Measurements from ENCODE around the gene ZNF410.

The ZNF410 gene

DNA sequence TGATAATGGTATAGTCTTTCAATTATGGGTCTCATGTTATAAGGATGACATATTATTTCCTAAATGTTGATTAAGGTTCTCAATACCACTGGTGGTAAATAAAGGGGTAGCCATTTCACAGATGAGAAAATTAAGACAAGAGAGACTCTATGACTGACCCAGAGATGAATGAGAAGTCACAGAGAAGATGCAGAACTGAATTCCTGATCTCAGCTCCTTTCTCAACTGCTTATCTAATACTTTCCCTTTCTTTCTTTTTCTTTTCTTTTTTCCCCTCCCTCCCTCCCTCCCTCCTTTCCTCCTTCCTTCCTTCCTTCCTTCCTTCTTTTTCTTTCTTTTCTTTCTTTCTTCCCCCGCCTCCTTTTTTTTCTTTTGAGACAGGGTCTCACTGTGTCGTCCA is 43.4 kb upstream of the ZNF410 start:
- no peak overlapping the region for H3K4me2 ChIP-seq (ENCODE audit: low read length)
- H3K4me3 ChIP-seq (ENCODE audit: low read length) = no peak overlapping the region

GRCh38 chr14:73846947-73847346 is 39.7 kb upstream of the ZNF410 start:
- H3K27me3 ChIP-seq (ENCODE audit: low read depth, low read length) = peaks cover 10% of the 10 kb centered on the region; the same call in 1 of the 2 replicates
- no peaks in the 10 kb centered on the region for H3K9me3 ChIP-seq (ENCODE audit: insufficient read depth, low read length)
- no peak overlapping the region for H3K4me3 ChIP-seq (ENCODE audit: low read length)
- H3K27ac ChIP-seq (ENCODE audit: low read length) = no peak overlapping the region
- H2AFZ ChIP-seq (ENCODE audit: low read depth, low read length) = no peak overlapping the region
- no peak overlapping the region for H3K9ac ChIP-seq (ENCODE audit: low read length)
- H4K20me1 ChIP-seq (ENCODE audit: insufficient read depth, low read length) = no peaks in the 10 kb centered on the region
- peaks cover 5% of the 10 kb centered on the region for H3K4me1 ChIP-seq (ENCODE audit: low read length)
- H3K4me2 ChIP-seq (ENCODE audit: low read length) = no peak overlapping the region
- H3K79me2 ChIP-seq (ENCODE audit: low read length) = no peaks in the 10 kb centered on the region
- TF ChIP-seq, protein P1, sequence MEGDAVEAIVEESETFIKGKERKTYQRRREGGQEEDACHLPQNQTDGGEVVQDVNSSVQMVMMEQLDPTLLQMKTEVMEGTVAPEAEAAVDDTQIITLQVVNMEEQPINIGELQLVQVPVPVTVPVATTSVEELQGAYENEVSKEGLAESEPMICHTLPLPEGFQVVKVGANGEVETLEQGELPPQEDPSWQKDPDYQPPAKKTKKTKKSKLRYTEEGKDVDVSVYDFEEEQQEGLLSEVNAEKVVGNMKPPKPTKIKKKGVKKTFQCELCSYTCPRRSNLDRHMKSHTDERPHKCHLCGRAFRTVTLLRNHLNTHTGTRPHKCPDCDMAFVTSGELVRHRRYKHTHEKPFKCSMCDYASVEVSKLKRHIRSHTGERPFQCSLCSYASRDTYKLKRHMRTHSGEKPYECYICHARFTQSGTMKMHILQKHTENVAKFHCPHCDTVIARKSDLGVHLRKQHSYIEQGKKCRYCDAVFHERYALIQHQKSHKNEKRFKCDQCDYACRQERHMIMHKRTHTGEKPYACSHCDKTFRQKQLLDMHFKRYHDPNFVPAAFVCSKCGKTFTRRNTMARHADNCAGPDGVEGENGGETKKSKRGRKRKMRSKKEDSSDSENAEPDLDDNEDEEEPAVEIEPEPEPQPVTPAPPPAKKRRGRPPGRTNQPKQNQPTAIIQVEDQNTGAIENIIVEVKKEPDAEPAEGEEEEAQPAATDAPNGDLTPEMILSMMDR (IDR thresholded peaks at IDR 0.05; ENCODE audit: low read depth, low read length) = no peak
- TF ChIP-seq EZH2phosphoT487 (IDR thresholded peaks at IDR 0.05; ENCODE audit: low read depth) = no peak
- no peaks in the 10 kb centered on the region for H3K36me3 ChIP-seq (replicated peaks; ENCODE audit: low read depth, low read length)

More for the DNA sequence above, 43.4 kb upstream of the ZNF410 start:
- Histone ChIP-seq H3K27me3 (ENCODE audit: low read depth, low read length) (peaks cover 10% of the 10 kb centered on the region; the same call in 1 of the 2 replicates), H3K4me1 (ENCODE audit: low read length) (no peaks in the 10 kb centered on the region), H4K20me1 (ENCODE audit: insufficient read depth, low read length) (no peaks in the 10 kb centered on the region), H3K36me3 (replicated peaks; ENCODE audit: low read depth, low read length) (no peaks in the 10 kb centered on the region), H3K79me2 (ENCODE audit: low read length) (no peaks in the 10 kb centered on the region), H3K27ac (ENCODE audit: low read length) (no peak overlapping the region), H2AFZ (ENCODE audit: low read depth, low read length) (no peak overlapping the region), H3K9ac (ENCODE audit: low read length) (no peak overlapping the region), H3K9me3 (ENCODE audit: insufficient read depth, low read length) (no peaks in the 10 kb centered on the region)
- no peak for TF ChIP-seq EZH2phosphoT487 (IDR thresholded peaks at IDR 0.05; ENCODE audit: low read depth)
- TF ChIP-seq, protein P1 (IDR thresholded peaks at IDR 0.05; ENCODE audit: low read depth, low read length) = no peak

GRCh38 chr14:73851000-73851399 is 35.7 kb upstream of the ZNF410 start:
- H3K27ac ChIP-seq (ENCODE audit: low read length) = no peak overlapping the region
- peak overlapping the region; percentile 90 for H3K4me3 ChIP-seq (ENCODE audit: low read length)
- H3K9ac ChIP-seq (ENCODE audit: low read length) = peak overlapping the region; percentile 93
- TF ChIP-seq, protein P1 (IDR thresholded peaks at IDR 0.05; ENCODE audit: low read depth, low read length) = no peak
- H3K4me1 ChIP-seq (ENCODE audit: low read length) = peaks cover 14% of the 10 kb centered on the region
- H3K4me2 ChIP-seq (ENCODE audit: low read length) = peak overlapping the region; percentile 83
- no peaks in the 10 kb centered on the region for H3K9me3 ChIP-seq (ENCODE audit: insufficient read depth, low read length)
- no peaks in the 10 kb centered on the region for H4K20me1 ChIP-seq (ENCODE audit: insufficient read depth, low read length)
- peaks cover 10% of the 10 kb centered on the region; the same call in 1 of the 2 replicates for H3K27me3 ChIP-seq (ENCODE audit: low read depth, low read length)
- peaks cover 4% of the 10 kb centered on the region; the same call in 1 of the 2 replicates for H3K79me2 ChIP-seq (ENCODE audit: low read length)
- peak overlapping the region; percentile 95 for H2AFZ ChIP-seq (ENCODE audit: low read depth, low read length)
- no peaks in the 10 kb centered on the region for H3K36me3 ChIP-seq (replicated peaks; ENCODE audit: low read depth, low read length)

DNA sequence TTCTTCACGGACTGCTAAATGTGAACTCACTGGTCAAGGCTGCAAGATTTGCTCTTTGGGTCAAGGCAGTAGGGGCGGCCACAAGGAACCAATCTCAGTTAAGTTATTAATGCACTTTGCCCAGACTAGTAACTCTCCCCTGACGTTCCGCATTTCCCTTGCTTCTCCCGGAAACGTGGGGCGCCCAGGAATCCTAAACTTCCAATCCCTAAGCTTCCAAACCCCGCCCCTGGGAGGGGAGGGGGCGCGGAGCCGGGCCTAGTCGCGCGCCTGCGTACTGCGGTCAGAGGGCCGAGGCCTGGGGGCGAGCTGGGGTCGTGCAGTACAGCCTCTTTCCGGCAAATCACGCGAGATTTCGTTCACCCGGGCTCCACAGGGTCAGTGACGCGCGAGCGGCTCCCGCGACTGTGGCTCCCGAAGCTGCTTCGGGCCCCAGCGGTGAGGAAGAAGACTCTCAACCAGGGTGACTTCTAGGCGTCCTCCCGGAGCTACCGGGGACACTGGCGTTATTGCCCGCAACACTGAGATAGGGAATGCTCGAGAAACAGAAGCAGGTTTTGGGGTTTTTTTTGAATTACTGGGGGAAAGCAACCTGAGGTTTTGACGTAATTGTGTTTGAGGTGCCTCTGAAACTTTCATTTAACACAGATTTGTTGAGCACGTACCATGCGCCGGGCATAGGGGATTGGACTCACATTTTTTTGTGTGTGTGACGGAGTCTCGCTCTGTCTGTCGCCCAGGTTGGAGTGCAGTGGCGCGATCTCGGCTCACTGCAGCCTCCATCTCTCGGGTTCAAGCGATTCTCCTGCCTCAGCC is 34.9 kb upstream of the ZNF410 start, which contains the start of gene PTGR2:
PTGR2 (plus strand) TSS at position 265 of the 816 bp plus-strand sequence. CDS start 7,032 bp downstream, outside the sequence.
- TF ChIP-seq, protein P1 (IDR thresholded peaks at IDR 0.05; ENCODE audit: low read depth, low read length) = no peak
- TF ChIP-seq EZH2phosphoT487 (IDR thresholded peaks at IDR 0.05; ENCODE audit: low read depth) = no peak
- H3K9ac ChIP-seq (ENCODE audit: low read length) = peak within 1 kb of the TSS; percentile 93
- H3K27me3 ChIP-seq (ENCODE audit: low read depth, low read length) = peaks cover 7% of the 10 kb centered on the region; the same call in 1 of the 2 replicates
- no peaks in the 10 kb centered on the region for H3K36me3 ChIP-seq (replicated peaks; ENCODE audit: low read depth, low read length)
- H3K4me2 ChIP-seq (ENCODE audit: low read length) = peak within 1 kb of the TSS; percentile 83
- H4K20me1 ChIP-seq (ENCODE audit: insufficient read depth, low read length) = no peaks in the 10 kb centered on the region
- peaks cover 4% of the 10 kb centered on the region; the same call in 1 of the 2 replicates for H3K79me2 ChIP-seq (ENCODE audit: low read length)
- peak within 1 kb of the TSS; percentile 90 for H3K4me3 ChIP-seq (ENCODE audit: low read length)
- peaks cover 14% of the 10 kb centered on the region for H3K4me1 ChIP-seq (ENCODE audit: low read length)
- no peaks in the 10 kb centered on the region for H3K9me3 ChIP-seq (ENCODE audit: insufficient read depth, low read length)
- H2AFZ ChIP-seq (ENCODE audit: low read depth, low read length) = peak within 1 kb of the TSS; percentile 95
- H3K27ac ChIP-seq (ENCODE audit: low read length) = peak within 1 kb of the TSS; percentile 54

Data from OCI-LY3 (cell line).